Thymus (tissue), 11 donors: ENCODE results near the gene PSMA7. TPM values are rescaled to one million over a fixed set of nuclear protein-coding genes. Genes with fewer than 3 reads are reported as not detected.
"Not testable (repeated sequence)": the region's sequence is repeated elsewhere in the genome, so short reads cannot be mapped to it uniquely, and the experiment has no call there.

Experiments
- DNase-seq, 9 donors: peaks; one replicate each; pipeline ENCODE4 v3.0.0-alpha.2; 2013; ENCODE audit warnings: low spot score in 9 of 9, low read depth in 6 of 9, missing footprints in 1 of 9
- H3K27ac ChIP-seq, 2 donors: one replicate each; pipeline ENCODE4 v1.5.1; 2013; ENCODE audit warnings: control low read depth in 1 of 2, low read depth in 1 of 2, low read length in 1 of 2, mild to moderate bottlenecking in 1 of 2, moderate library complexity in 1 of 2
- H3K27me3 ChIP-seq, 2 donors: one replicate each; pipeline ENCODE4 v1.5.1; 2013; ENCODE audit warnings: low read length in 1 of 2; ENCODE audit not compliant: control insufficient read depth in 2 of 2, insufficient read depth in 1 of 2
- H3K36me3 ChIP-seq, 2 donors: one replicate each; pipeline ENCODE4 v1.5.1; 2013; ENCODE audit warnings: low read length in 1 of 2, mild to moderate bottlenecking in 1 of 2, moderate library complexity in 1 of 2; ENCODE audit not compliant: control insufficient read depth in 2 of 2, insufficient read depth in 2 of 2
- H3K4me1 ChIP-seq, 2 donors: one replicate each; pipeline ENCODE4 v1.5.1; 2013; ENCODE audit warnings: low read length in 2 of 2; ENCODE audit not compliant: control insufficient read depth in 2 of 2, insufficient read depth in 2 of 2
- H3K4me3 ChIP-seq, 2 donors: one replicate each; pipeline ENCODE4 v1.5.1; 2013; ENCODE audit warnings: low read length in 2 of 2, control low read depth in 1 of 2, mild to moderate bottlenecking in 1 of 2
- H3K9me3 ChIP-seq, 2 donors: one replicate each; pipeline ENCODE4 v1.5.1; 2013; ENCODE audit warnings: low read length in 1 of 2, mild to moderate bottlenecking in 1 of 2; ENCODE audit not compliant: control insufficient read depth in 2 of 2, insufficient read depth in 1 of 2
- WGBS: extraction: QIAGEN DNeasy Blood & Tissue Kit; methylation state at CpG from one replicate; pipeline ENCODE4 v1.1.7; 2013; 5-methylcytosine and 5-hydroxymethylcytosine counted together
- polyA plus RNA-seq: library from polyadenylated mRNA; stranded (reverse); fragments of 200-250 nt; gene quantifications from one replicate; pipeline ENCODE4 v1.2.3, GENCODE V29; 2013
- total RNA-seq: library from RNA; stranded (reverse); fragments of 120-200 nt; gene quantifications from one replicate; pipeline ENCODE4 v1.2.4, GENCODE V29; 2013
- donor health status: healthy.

Gene PSMA7
- total and polyA plus RNA-seq, 2 donors, result 264 to 362 TPM

DNA sequence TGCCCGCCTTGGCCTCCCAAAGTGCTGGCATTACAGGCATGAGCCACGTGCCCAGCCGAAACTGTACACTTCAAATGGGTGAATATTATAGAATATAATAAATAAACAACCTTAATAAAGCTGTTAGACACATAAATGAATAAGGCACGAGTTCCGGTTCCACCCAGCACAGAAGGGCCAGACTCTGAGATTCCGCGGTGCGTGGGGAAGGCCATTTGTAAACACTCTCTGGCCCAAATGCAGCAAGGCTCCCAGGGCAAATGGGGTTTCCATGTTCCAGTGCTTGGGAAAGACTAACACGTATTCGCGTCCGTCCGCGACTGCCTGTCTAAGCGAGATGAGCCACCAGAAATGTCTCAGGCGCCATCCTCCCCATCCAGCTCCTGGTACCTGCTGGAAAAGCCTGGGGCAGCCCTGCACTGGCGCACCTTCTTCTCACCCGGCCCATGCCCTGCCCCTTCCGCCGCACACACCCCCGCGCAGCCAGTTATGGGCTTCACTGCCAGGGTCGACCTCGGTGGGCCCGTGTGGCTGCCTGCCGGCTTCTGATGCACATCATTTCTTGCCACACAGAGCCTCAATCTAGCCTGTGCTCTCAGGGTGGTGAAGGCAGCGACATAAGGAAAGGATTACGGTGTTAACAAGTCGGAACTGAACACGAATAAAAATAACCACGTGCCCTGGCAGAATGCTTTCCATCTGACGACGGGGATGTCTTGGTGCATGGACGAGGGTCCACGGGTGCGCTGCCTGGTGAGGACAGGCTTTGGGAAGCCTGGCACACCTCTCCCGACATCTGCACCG, 26.4 kb downstream of the PSMA7 start:
- no peak for DNase-seq
- H3K27ac ChIP-seq, result no peak overlapping the region
- H3K9me3 ChIP-seq, result peaks cover 1 to 29% of the 10 kb centered on the region in 2 donors
- no peak overlapping the region for H3K4me3 ChIP-seq
- H3K27me3 ChIP-seq, result peaks cover 0 to 13% of the 10 kb centered on the region in 2 donors
- peaks cover 33 to 48% of the 10 kb centered on the region in 2 donors for H3K4me1 ChIP-seq
- WGBS, result 93% methylated on average over 38 of the region's 38 CpGs
- no peaks in the 10 kb centered on the region for H3K36me3 ChIP-seq

GRCh38 chr20:62115800-62116407, 27.3 kb downstream of the PSMA7 start:
- peaks cover 1 to 30% of the 10 kb centered on the region in 2 donors for H3K9me3 ChIP-seq
- not testable (repeated sequence) for DNase-seq

DNA sequence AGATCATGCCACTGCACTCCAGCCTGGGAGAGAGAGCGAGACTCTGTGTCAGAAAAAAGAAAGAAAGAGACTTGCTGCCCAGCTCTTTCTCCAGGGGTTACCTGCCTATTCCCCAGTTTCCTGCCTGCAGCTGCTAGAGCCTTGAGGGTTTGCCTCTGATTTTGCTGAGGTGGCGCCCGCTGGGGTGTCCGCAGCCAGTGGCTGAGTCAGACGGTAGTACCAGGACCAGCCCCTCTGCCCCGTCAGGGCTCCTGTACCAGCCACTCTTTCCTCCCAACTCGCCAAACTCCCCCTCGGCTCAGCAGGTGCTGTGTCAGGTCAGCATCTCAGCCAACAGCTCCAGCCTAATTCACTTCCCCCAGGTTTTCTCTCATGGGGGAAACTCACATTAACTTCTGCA, 28.3 kb downstream of the PSMA7 start:
- H3K36me3 ChIP-seq, result no peaks in the 10 kb centered on the region
- peaks cover 1 to 30% of the 10 kb centered on the region in 2 donors for H3K9me3 ChIP-seq
- no peak for DNase-seq
- WGBS, result 51% methylated on average over 8 of the region's 8 CpGs
- H3K27me3 ChIP-seq, result peaks cover 0 to 13% of the 10 kb centered on the region in 2 donors
- no peak overlapping the region for H3K27ac ChIP-seq
- H3K4me3 ChIP-seq, result no peak overlapping the region
- peaks cover 28 to 31% of the 10 kb centered on the region in 2 donors for H3K4me1 ChIP-seq

More at GRCh38 chr20:62115800-62116407, 27.3 kb downstream of the PSMA7 start:
- H3K36me3 ChIP-seq, H3K4me3 ChIP-seq, H3K27ac ChIP-seq: not testable (repeated sequence)
- H3K27me3 ChIP-seq, result peaks cover 0 to 13% of the 10 kb centered on the region in 2 donors
- WGBS, result 94% methylated on average over 7 of the region's 7 CpGs
- H3K4me1 ChIP-seq, result peaks cover 30 to 41% of the 10 kb centered on the region in 2 donors

DNA sequence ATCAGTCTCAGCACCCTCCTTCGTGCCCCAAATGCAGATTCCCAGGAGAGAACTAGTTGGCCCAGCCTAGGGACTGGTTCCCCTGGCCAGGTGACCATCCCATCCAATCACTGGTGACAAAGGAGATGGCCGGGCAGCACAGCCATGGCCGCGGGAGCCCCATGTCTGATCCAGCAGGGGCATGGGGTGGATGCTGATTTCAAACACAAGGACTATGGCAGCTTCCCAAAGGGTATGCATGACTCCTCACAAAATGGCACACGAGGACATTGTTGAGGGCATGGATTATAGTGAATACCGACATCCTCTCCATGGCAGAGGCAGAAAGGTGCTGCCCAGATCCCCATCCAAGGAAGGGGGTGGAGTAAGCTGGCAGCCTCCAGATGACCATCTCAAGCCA, 30.8 kb downstream of the PSMA7 start:
- H3K27ac ChIP-seq, result no peak overlapping the region
- H3K36me3 ChIP-seq, result no peaks in the 10 kb centered on the region
- peaks cover 4 to 6% of the 10 kb centered on the region in 2 donors for H3K4me1 ChIP-seq
- no peak overlapping the region for H3K4me3 ChIP-seq
- peaks cover 0 to 6% of the 10 kb centered on the region in 2 donors for H3K27me3 ChIP-seq
- peaks cover 2 to 34% of the 10 kb centered on the region in 2 donors for H3K9me3 ChIP-seq
- no peak for DNase-seq
- 97% methylated on average over 6 of the region's 6 CpGs for WGBS

GRCh38 chr20:62111148-62111547, 32.0 kb downstream of the PSMA7 start:
- Histone ChIP-seq H3K36me3 (no peaks in the 10 kb centered on the region), H3K27ac (no peak overlapping the region), H3K4me1 (no peaks in the 10 kb centered on the region), H3K27me3 (peaks cover 0 to 3% of the 10 kb centered on the region in 2 donors), H3K4me3 (no peak overlapping the region), H3K9me3 (peaks cover 2 to 42% of the 10 kb centered on the region in 2 donors)
- WGBS, result 98% methylated on average over 6 of the region's 6 CpGs
- DNase-seq, result no peak

GRCh38 chr20:62105592-62105991, 37.6 kb downstream of the PSMA7 start:
- Histone ChIP-seq H3K27me3 (peaks cover 0 to 14% of the 10 kb centered on the region in 2 donors), H3K4me1 (no peaks in the 10 kb centered on the region), H3K9me3 (peaks cover 9 to 45% of the 10 kb centered on the region in 2 donors), H3K27ac (no peak overlapping the region), H3K36me3 (no peaks in the 10 kb centered on the region), H3K4me3 (no peak overlapping the region)
- WGBS, result 95% methylated on average over 5 of the region's 5 CpGs
- no peak for DNase-seq

DNA sequence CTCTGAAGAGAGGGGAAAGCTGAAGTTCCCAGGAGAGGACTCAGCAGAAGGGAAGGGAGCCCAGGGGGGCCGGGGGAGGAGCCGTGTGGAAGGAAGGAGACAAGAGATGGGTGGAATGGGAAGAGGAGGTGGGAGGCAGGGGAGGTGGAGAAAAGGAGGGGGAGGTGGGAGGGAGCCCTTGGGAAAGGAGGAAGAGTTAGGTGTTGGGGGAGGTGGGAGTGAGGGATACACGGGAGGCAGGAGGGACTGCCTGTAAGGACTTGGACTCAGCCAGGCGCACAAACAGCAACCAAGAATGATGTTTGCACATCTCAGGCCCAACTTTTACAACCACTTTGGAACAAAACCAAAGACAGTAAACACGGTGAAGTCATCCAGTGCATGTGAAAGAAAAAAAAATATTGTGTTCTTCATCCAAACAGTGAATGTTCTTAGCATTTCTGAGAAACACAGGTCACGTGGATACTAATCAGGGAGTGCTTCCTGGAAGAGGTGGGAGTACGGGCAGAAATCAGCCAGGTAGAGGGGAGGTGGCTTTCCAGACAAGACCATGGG, 38.3 kb downstream of the PSMA7 start:
- H3K4me3 ChIP-seq, result no peak overlapping the region
- no peaks in the 10 kb centered on the region for H3K4me1 ChIP-seq
- no peaks in the 10 kb centered on the region for H3K36me3 ChIP-seq
- peaks cover 9 to 48% of the 10 kb centered on the region in 2 donors for H3K9me3 ChIP-seq
- no peak for DNase-seq
- WGBS, result 67% methylated on average over 7 of the region's 7 CpGs
- no peak overlapping the region for H3K27ac ChIP-seq
- H3K27me3 ChIP-seq, result peaks cover 0 to 14% of the 10 kb centered on the region in 2 donors

DNA sequence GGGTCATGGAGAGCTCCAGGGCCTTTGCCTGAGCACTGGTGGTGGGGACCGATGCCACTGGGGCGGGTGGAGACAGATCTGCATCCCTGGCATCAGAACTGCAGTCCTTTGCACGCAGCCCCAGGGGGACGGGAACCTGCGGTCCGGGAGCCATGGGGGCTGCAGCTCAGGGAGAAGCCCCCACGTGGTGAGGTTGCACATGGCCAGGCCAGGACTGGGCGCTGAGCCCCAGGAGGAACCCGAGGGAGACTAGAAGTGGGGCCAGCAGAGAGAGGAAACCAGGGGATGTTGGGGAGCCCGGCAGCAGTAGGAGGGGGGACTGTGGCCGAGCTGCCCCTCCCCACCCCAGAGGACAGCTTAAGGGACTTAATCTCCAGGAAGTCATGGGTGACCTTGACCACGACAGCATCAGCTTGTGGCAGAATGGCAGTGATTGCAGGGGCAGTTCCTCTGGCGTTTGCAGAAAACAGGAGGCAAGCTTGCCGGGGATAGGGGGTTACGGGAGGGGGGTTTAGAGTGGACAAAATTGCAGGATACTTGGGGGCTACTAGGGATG, 38.9 kb downstream of the PSMA7 start:
- no peak overlapping the region for H3K4me3 ChIP-seq
- no peak overlapping the region for H3K27ac ChIP-seq
- no peaks in the 10 kb centered on the region for H3K36me3 ChIP-seq
- WGBS, result 54% methylated on average over 15 of the region's 15 CpGs
- no peak for DNase-seq
- no peaks in the 10 kb centered on the region for H3K4me1 ChIP-seq
- H3K9me3 ChIP-seq, result peaks cover 9 to 48% of the 10 kb centered on the region in 2 donors
- H3K27me3 ChIP-seq, result peaks cover 0 to 14% of the 10 kb centered on the region in 2 donors
